B cell (primary cell): Measurements from ENCODE around the gene PARD3.

Source experiments
- EZH2 ChIP-seq: IDR thresholded peaks from 2 replicates; pipeline ENCODE4 v1.6.1; 2012; ENCODE audit warnings: borderline replicate concordance, low read depth, mild to moderate bottlenecking, moderate library complexity, low read length; ENCODE audit not compliant: insufficient read depth, poor library complexity, severe bottlenecking
- TF ChIP-seq, protein P1 (sequence below): fragments of 200-600 bp; IDR thresholded peaks from one replicate; pipeline ENCODE4 v1.8.0; 2022; ENCODE audit warnings: antibody characterized with exemption, mild to moderate bottlenecking

DNA sequence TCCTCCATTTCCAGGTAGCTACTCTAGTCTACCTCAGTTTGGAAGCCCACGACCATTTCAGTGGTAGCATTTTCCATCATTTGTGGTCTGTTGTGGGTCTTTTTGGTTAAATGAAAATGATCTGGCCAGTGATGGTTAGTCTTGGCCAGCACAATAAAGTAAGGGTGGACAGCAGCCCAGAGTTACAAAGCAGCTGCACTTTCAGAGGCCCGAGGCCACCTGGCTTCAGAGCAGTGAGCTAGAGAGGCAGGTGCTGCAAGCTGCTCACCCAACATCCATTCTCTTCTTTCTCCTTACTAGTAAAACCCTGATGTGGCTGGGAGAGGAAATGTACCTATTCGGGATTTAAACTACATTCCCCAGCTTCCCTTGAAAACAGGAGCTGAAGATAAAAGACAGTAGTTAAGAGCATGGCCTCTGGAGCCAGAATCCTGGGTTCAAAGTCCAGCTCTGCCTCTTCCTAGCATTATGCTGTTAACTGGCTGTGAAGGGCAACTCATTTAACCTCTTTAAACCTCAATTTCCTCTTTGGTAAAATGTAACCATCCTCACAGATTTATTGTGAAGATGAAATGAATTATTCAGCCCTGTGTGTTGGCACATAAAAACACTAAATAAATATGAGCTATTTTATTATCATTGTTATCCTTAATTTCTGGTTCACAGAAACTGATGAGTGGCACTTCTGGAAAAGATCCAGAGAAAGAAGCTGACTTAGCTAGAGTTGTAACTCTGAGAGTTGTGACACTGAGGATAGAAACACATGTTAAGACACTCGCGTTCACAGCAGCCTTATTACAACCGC is 517.4 kb downstream of the PARD3 start:
- TF ChIP-seq, protein P1, sequence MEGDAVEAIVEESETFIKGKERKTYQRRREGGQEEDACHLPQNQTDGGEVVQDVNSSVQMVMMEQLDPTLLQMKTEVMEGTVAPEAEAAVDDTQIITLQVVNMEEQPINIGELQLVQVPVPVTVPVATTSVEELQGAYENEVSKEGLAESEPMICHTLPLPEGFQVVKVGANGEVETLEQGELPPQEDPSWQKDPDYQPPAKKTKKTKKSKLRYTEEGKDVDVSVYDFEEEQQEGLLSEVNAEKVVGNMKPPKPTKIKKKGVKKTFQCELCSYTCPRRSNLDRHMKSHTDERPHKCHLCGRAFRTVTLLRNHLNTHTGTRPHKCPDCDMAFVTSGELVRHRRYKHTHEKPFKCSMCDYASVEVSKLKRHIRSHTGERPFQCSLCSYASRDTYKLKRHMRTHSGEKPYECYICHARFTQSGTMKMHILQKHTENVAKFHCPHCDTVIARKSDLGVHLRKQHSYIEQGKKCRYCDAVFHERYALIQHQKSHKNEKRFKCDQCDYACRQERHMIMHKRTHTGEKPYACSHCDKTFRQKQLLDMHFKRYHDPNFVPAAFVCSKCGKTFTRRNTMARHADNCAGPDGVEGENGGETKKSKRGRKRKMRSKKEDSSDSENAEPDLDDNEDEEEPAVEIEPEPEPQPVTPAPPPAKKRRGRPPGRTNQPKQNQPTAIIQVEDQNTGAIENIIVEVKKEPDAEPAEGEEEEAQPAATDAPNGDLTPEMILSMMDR = no peak
- no peak for TF ChIP-seq EZH2
